ENCODE measurements around the gene HRH2.

The HRH2 gene

DNA sequence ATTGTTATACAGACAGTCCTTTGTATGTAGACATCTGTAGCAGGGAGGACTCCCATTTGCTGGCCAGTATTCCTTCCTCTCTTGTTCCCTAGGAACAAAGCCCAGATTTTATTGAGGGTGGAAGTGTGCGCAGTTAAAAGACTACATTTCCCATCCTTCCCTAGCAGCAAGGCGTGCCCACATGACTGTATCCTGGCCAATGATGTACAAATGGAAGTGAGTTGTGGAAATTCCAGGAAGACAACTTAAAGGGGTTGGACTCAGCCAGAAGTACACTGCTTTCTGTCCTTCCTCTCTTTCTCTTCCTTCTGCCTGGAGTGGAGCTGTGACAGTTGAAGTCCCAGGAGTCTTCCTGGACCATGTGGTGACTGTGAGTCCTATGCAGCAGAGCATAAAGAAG lies 89.0 kb downstream of the HRH2 start:
- H3K4me1 ChIP-seq (ENCODE audit: insufficient read depth, low read length, severe bottlenecking) = no peaks in the 10 kb centered on the region
- no peaks in the 10 kb centered on the region for H3K36me3 ChIP-seq (ENCODE audit: insufficient read depth, low read length)
- no peaks in the 10 kb centered on the region for H3K9me3 ChIP-seq (ENCODE audit: low read length)
- TF ChIP-seq EZH2 (IDR thresholded peaks at IDR 0.05; ENCODE audit: borderline replicate concordance, low read length) = no peak
- TF ChIP-seq, protein P1, sequence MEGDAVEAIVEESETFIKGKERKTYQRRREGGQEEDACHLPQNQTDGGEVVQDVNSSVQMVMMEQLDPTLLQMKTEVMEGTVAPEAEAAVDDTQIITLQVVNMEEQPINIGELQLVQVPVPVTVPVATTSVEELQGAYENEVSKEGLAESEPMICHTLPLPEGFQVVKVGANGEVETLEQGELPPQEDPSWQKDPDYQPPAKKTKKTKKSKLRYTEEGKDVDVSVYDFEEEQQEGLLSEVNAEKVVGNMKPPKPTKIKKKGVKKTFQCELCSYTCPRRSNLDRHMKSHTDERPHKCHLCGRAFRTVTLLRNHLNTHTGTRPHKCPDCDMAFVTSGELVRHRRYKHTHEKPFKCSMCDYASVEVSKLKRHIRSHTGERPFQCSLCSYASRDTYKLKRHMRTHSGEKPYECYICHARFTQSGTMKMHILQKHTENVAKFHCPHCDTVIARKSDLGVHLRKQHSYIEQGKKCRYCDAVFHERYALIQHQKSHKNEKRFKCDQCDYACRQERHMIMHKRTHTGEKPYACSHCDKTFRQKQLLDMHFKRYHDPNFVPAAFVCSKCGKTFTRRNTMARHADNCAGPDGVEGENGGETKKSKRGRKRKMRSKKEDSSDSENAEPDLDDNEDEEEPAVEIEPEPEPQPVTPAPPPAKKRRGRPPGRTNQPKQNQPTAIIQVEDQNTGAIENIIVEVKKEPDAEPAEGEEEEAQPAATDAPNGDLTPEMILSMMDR (IDR thresholded peaks at IDR 0.05; ENCODE audit: low read length) = no peak
- H3K9me2 ChIP-seq (ENCODE audit: low read depth, low read length) = no peaks in the 10 kb centered on the region
- H3K4me3 ChIP-seq (ENCODE audit: low read depth, low read length, poor library complexity, severe bottlenecking) = no peak overlapping the region
- no peaks in the 10 kb centered on the region for H4K20me1 ChIP-seq (ENCODE audit: insufficient read depth, low read length)
- H2AFZ ChIP-seq (ENCODE audit: low read length) = no peak overlapping the region
- no peaks in the 10 kb centered on the region; the same call in 1 of the 2 replicates for H3K27me3 ChIP-seq (ENCODE audit: insufficient read depth, low read length)
- no peak overlapping the region for H3K27ac ChIP-seq (ENCODE audit: low read depth, low read length, poor library complexity, severe bottlenecking)
- no peaks in the 10 kb centered on the region for H3F3A ChIP-seq (ENCODE audit: insufficient read depth, low read length)
- H3K4me2 ChIP-seq (ENCODE audit: low read length) = no peak overlapping the region
- no peak overlapping the region for H3K9ac ChIP-seq (ENCODE audit: low read length)
- no peaks in the 10 kb centered on the region for H3K79me2 ChIP-seq (ENCODE audit: insufficient read depth, low read length)

DNA sequence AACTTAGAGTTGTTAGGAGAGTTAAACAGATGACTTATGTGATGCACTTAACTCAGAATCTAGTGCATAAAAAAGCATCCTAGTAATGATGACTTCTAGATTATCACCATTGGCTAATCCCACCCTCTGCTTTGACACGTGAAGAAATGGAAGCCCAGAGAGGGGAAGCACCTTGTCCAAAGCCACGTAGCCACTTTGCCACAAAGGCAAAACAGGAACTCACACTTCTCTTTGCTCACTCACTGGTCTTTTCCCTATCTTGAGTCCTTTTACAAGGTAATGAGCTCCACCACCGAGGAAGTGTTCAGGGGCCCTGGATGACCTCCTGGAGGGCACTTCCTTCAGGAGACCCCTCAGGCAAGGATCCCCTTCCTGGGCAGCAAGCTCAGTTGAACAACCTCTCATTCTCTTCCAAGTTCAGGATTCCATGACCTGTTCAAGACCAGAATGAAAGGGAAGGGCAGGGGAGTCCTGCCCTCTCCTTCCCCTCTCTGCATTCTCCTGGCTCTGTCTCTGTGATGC lies 89.7 kb downstream of the HRH2 start:
- H3K9me3 ChIP-seq (ENCODE audit: low read length) = no peaks in the 10 kb centered on the region
- TF ChIP-seq, protein P1 (IDR thresholded peaks at IDR 0.05; ENCODE audit: low read length) = no peak
- TF ChIP-seq EZH2 (IDR thresholded peaks at IDR 0.05; ENCODE audit: borderline replicate concordance, low read length) = no peak
- H3K27me3 ChIP-seq (ENCODE audit: insufficient read depth, low read length) = no peaks in the 10 kb centered on the region; the same call in 1 of the 2 replicates

DNA sequence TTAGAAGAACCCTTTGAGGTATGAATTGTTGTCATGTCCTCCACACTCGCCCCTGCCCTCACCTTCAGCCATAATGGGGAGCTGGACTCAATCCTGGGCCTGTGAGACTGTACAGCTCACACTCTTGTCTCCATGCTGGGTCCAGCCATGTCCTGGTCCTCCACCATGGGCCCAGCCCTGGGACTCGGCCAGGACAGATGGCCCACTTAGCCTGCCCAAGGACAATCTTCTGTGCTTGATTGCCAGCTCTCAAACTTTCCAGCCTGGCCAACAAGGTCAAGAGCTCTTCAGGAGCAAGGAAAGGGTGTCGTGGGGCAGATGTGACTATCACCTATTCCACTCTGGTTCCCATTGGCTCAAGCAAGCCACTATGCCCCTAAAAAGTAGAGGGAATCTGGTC lies 90.8 kb downstream of the HRH2 start:
- H3K36me3 ChIP-seq (ENCODE audit: insufficient read depth, low read length) = no peaks in the 10 kb centered on the region
- no peak overlapping the region for H2AFZ ChIP-seq (ENCODE audit: low read length)
- no peaks in the 10 kb centered on the region for H3F3A ChIP-seq (ENCODE audit: insufficient read depth, low read length)
- H3K27ac ChIP-seq (ENCODE audit: low read depth, low read length, poor library complexity, severe bottlenecking) = no peak overlapping the region
- TF ChIP-seq EZH2 (IDR thresholded peaks at IDR 0.05; ENCODE audit: borderline replicate concordance, low read length) = no peak
- TF ChIP-seq, protein P1 (IDR thresholded peaks at IDR 0.05; ENCODE audit: low read length) = no peak
- no peaks in the 10 kb centered on the region for H3K9me2 ChIP-seq (ENCODE audit: low read depth, low read length)
- no peak overlapping the region for H3K4me3 ChIP-seq (ENCODE audit: low read depth, low read length, poor library complexity, severe bottlenecking)
- H4K20me1 ChIP-seq (ENCODE audit: insufficient read depth, low read length) = no peaks in the 10 kb centered on the region
- H3K4me1 ChIP-seq (ENCODE audit: insufficient read depth, low read length, severe bottlenecking) = no peaks in the 10 kb centered on the region
- no peak overlapping the region for H3K4me2 ChIP-seq (ENCODE audit: low read length)
- no peaks in the 10 kb centered on the region for H3K79me2 ChIP-seq (ENCODE audit: insufficient read depth, low read length)
- no peaks in the 10 kb centered on the region; the same call in 1 of the 2 replicates for H3K27me3 ChIP-seq (ENCODE audit: insufficient read depth, low read length)
- no peaks in the 10 kb centered on the region for H3K9me3 ChIP-seq (ENCODE audit: low read length)
- no peak overlapping the region for H3K9ac ChIP-seq (ENCODE audit: low read length)

More for the DNA sequence above, 89.7 kb downstream of the HRH2 start:
- H3K79me2 ChIP-seq (ENCODE audit: insufficient read depth, low read length) = no peaks in the 10 kb centered on the region
- no peaks in the 10 kb centered on the region for H3K4me1 ChIP-seq (ENCODE audit: insufficient read depth, low read length, severe bottlenecking)
- H4K20me1 ChIP-seq (ENCODE audit: insufficient read depth, low read length) = no peaks in the 10 kb centered on the region
- H2AFZ ChIP-seq (ENCODE audit: low read length) = no peak overlapping the region
- no peaks in the 10 kb centered on the region for H3F3A ChIP-seq (ENCODE audit: insufficient read depth, low read length)
- no peak overlapping the region for H3K9ac ChIP-seq (ENCODE audit: low read length)
- no peaks in the 10 kb centered on the region for H3K9me2 ChIP-seq (ENCODE audit: low read depth, low read length)
- no peak overlapping the region for H3K4me3 ChIP-seq (ENCODE audit: low read depth, low read length, poor library complexity, severe bottlenecking)
- no peaks in the 10 kb centered on the region for H3K36me3 ChIP-seq (ENCODE audit: insufficient read depth, low read length)
- H3K27ac ChIP-seq (ENCODE audit: low read depth, low read length, poor library complexity, severe bottlenecking) = no peak overlapping the region
- no peak overlapping the region for H3K4me2 ChIP-seq (ENCODE audit: low read length)

Data from OCI-LY1 (cell line).